ENCODE measurements around the gene PRKG1.

PRKG1 gene

DNA sequence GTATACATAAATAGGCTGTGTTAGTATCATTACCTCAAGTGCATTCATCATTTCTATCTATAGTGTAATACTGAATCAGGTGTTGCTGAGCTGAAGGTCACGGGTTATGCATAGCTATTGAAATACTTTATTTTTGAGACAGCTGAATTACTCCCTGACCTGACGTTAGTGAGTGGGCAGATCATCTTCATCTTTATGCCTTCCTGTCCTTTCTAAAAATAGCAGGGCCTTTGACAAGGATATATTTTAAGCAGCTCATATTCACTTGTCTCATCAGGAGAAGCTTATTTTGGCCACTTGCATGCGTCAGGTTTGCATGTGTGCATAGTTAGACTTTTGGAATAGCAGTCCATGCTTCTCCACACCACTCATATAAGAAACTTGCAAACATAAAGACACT is 1176.2 kb downstream of the PRKG1 start:
- no peak for DNase-seq

DNA sequence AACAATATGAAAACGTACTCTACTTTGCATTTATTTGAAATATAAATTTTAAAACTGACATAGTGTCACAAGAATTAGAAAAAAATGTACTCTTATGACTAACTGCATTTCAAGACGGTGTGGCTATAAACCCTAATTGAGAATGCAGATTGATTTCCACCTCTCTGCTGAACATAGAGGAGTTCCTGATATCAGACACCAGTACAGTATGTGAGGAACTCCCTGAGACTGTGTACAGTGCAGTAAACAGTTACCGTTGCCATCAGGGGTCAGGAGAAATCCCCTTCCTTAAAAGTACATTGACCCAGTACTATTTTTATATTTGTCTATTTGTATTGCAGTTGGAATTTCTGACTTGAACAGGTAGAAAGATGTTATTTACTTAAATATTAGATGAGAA is 1178.0 kb downstream of the PRKG1 start:
- DNase-seq = no peak

- DNase-seq = peak; percentile 72
Measured at GRCh38 chr10:52256832-52257691, 1182.8 kb downstream of the PRKG1 start.

- no peak for DNase-seq
Measured at GRCh38 chr10:52257692-52258075, 1183.4 kb downstream of the PRKG1 start.

DNA sequence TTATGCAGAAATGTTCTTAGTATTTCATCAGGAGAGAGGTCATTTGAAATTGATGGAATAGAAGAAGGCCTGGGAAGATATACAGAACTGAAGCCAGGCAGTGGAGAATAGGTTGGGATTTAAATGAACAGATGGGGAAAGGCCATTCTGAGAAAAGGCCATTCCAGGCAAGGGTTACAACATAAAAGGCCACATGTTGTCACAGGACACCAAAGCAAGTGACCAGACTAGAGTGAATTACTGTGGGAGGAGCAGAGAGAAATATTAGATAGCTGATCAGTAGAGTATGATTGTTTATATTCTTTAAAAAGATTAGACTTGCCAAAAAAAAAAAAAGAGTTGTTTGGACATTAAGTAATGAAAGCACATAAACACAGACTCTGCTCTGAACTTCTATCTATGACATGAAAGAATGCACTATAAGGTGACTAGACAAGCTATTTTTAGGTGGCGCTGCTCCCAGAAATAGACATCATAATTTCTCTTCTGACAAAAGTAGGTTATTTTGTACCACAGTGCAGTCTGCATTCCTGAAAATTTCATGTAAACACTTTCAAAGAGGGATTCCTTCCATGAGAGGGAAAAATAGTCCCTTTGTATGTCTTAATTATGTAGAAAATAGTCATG is 1184.6 kb downstream of the PRKG1 start:
- no peak for DNase-seq

- DNase-seq = no peak
Measured at GRCh38 chr10:52259426-52259812, 1185.1 kb downstream of the PRKG1 start.

DNA sequence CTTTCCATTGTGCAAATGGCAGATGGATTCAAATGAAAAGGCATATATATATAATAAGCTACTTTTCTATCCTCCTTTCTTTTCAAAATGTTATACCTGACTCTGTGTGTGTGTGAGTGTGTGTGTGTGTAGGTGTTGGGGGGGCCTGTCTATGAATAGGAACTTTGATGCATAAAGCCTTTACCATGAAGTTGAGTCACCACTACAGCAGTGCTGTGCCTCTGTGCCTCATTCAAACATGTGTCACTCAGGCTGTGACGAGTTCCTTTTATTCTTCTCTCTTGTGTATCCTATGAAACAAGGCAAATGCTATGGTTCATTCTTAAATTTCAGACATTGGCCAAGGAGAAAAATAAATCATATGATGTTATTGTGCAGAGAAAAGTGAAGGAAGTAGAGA is 1187.1 kb downstream of the PRKG1 start:
- peak; percentile 52 for DNase-seq

DNA sequence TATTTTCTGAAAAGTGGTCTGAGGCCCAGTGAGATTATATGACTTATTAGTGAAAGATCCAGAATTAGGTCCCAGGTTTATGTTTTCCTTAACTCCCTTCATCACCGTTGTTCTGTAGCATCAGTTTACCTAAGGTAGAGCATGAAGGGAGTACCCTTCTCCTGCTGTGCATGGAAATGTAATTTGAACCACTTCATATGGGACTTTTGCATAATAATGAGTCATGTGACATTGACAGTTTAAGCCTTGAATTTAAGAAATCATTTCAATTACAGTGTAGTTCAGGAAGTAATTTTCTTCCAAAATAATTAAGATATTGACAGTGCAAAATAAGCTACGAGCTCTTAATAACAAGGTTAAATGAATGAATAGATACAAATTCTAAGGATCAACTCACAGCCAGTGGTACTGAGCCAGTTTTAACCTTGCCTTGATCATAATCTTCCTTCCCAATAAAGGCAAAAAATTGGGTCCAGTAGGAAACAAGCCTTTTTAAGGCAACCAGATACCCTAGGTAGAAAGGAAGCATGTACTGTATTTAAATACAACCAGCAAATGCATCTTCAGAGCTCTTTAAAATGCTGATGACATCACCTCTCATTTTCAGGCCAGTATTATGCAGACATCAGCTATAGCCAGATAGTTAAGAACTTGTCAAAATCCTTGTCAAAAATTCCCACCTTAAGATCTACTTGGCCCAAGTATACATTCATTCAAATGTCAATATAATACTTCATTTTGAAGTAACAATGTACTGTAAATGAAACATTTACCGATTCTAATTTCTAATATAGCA is 1191.0 kb downstream of the PRKG1 start:
- DNase-seq = no peak

DNA sequence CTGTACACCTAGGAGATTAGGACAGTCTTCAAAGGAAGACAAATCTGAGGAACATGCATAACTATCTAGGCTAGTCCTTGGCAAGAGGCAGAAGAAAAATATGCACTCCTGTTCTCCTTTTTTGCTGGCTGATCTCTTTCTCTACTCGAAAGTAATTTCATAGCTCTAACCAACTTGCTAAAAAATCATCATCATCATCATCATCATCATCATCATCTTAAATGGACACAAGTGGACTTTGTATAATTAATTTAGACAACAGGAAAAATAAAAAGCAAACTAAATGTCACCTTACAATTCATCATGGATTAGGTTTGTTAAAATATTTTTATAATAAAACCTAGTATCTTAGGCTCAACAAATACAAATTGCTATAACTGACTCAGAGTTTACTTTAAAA is 1192.6 kb downstream of the PRKG1 start:
- DNase-seq = no peak

DNA sequence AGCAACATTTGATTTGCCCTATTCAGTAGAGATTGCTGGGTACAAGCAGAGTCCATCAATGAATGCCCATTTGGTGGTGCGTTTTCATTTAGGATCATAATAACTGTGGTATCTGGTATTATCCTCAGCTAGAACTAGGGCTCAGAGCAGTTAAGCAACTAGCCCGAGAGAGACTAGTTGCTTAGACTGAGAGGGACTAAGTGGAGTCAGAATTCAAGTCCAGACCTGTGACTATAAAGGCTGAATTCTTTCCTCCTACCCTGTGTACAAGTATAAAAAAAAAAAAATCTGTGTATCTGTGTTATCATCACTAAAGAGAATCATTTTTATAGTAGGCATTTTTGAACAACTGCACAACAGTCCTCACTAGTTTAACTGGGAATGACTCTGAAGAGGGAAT is 1194.5 kb downstream of the PRKG1 start:
- no peak for DNase-seq

DNA sequence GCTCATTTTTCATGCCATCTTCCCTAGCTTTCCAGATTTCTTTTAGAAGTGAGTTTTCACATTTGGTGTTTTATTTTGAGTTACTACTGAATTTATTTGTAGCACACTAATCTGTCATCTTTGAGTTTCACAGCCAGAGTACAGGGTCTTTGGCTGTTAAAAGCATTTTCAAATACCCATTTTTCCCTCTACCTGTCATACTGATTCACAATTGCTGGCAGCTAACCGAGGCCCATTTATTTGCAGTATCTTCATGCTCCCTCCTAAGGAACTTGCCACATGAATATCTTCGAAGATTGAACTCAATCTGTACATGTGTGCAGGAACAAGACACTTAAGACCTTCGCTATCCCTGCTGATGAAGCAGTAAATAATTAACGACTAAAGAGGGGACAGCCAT is 1194.9 kb downstream of the PRKG1 start:
- DNase-seq = no peak

- no peak for DNase-seq
Measured at GRCh38 chr10:52276163-52276562, 1201.9 kb downstream of the PRKG1 start.

GRCh38 chr10:52276986-52277385 is 1202.7 kb downstream of the PRKG1 start:
- no peak for DNase-seq

- no peak for DNase-seq
Measured at GRCh38 chr10:52279546-52279945, 1205.3 kb downstream of the PRKG1 start.

GRCh38 chr10:52280051-52280450 is 1205.8 kb downstream of the PRKG1 start:
- DNase-seq = no peak

DNA sequence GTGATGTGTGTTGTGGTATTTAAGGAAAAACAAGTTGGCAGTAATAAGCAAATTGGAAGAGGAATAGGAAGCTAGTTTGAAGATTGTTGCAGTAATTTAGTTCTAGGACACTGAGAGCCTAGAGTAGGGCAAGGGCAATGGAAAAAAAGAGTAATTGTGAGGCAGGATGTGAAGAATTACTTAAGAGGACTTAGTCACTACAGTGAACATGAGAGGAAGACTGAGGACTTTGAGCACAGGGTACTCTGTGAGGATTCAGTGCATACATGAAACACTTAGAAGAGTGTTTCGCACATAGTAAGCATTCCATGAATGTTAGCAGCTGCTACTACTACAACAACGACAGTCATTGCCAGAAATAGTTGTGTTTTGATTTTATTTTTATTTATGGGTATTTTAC is 1208.9 kb downstream of the PRKG1 start:
- no peak for DNase-seq

GRCh38 chr10:52284416-52285013 is 1210.2 kb downstream of the PRKG1 start:
- no peak for DNase-seq

GRCh38 chr10:52287866-52288265 is 1213.6 kb downstream of the PRKG1 start:
- no peak for DNase-seq

- no peak for DNase-seq
Measured at GRCh38 chr10:52297747-52298146, 1223.5 kb downstream of the PRKG1 start.

DNA sequence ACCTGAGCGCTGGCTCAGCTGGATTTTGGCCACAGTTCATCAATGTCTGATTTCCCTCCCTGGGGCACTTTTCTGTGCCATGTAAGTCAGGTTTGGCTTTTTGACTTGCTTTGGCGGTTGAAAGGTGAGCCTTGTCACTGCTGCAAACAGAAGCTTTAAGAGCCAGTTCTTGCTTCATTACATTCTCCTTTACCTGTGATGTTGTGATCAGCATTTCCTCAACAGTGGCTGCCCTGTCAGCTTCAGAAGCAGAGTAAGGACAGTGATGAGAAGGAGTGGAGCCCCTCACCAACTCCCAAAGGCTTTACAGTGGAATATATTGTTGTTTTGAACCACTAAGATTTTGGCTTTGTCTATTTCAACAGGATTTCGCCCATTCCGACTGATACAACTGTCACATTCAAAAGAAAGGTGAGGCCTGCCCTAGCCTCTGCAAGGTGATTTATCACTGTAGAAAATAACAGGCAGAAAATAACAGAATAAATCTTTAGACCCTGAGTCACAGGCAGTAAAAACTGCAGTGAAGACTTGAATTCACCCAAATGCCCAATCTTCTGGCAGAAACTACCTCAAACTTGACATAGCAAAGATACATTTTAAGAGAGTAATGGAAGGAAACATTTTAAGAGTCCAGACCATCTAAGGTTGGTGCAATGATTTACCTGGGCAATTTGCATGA is 1226.5 kb downstream of the PRKG1 start:
- no peak for DNase-seq

GRCh38 chr10:52308251-52309031 is 1234.2 kb downstream of the PRKG1 start:
- DNase-seq = peak; percentile 84

DNA sequence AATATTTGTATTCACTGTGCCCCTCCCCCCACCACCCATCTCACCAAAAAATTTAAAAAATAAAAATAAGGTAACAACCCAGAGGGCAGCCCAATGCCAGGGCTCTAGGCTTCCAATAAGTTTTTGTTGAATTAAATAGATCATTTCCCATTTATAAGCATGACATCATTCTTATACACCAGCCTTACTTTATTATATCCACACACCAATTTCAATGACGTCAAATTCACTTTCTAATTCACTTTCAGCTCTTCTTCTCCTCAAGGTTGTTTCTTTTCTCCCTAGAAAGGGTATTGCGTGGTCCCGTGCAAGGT is 1238.6 kb downstream of the PRKG1 start:
- no peak for DNase-seq
